ENCODE measurements around the gene HES7.
A peak's percentile ranks its signal among the peaks of the same experiment; 100 is the strongest.

HES7 gene

GRCh38 chr17:8155231-8155995 lies 31.5 kb upstream of the HES7 start:
- no peak for DNase-seq (ENCODE audit: low read depth in 2 of 2)

GRCh38 chr17:8154608-8155155 lies 30.8 kb upstream of the HES7 start:
- no peak for DNase-seq (ENCODE audit: low read depth in 2 of 2)

- peak; percentile 73 to 76 for DNase-seq (ENCODE audit: low read depth in 2 of 2)
Observed at GRCh38 chr17:8153957-8154607, 30.2 kb upstream of the HES7 start.

- peak; percentile 28 to 49 for DNase-seq (ENCODE audit: low read depth in 2 of 2)
Observed at GRCh38 chr17:8153525-8153956, 29.6 kb upstream of the HES7 start.

- DNase-seq (ENCODE audit: low read depth in 2 of 2): no peak
Observed at GRCh38 chr17:8153031-8153451, 29.1 kb upstream of the HES7 start.

GRCh38 chr17:8152112-8152775 lies 28.3 kb upstream of the HES7 start, which contains the start of gene PER1:
Gene PER1 (minus strand): TSS chr17:8152404. CDS start chr17:8150706, 1,698 bp downstream.
- peak; percentile 72 to 87 for DNase-seq (ENCODE audit: low read depth in 2 of 2)

- no peak for DNase-seq (ENCODE audit: low read depth in 2 of 2)
Observed at GRCh38 chr17:8151641-8152111, 27.8 kb upstream of the HES7 start.

- DNase-seq (ENCODE audit: low read depth in 2 of 2): peak; percentile 79 to 85
Observed at GRCh38 chr17:8151120-8151640, 27.3 kb upstream of the HES7 start.

- DNase-seq (ENCODE audit: low read depth in 2 of 2): no peak
Observed at GRCh38 chr17:8150194-8151119, 26.6 kb upstream of the HES7 start.

GRCh38 chr17:8149419-8150193 lies 25.7 kb upstream of the HES7 start:
- DNase-seq (ENCODE audit: low read depth in 2 of 2): no peak

GRCh38 chr17:8148560-8148959 lies 24.7 kb upstream of the HES7 start:
- DNase-seq (ENCODE audit: low read depth in 2 of 2): no peak

- DNase-seq (ENCODE audit: low read depth in 2 of 2): no peak
Observed at GRCh38 chr17:8147805-8148404, 24.0 kb upstream of the HES7 start.

- no peak for DNase-seq (ENCODE audit: low read depth in 2 of 2)
Observed at GRCh38 chr17:8147141-8147804, 23.4 kb upstream of the HES7 start.

- DNase-seq (ENCODE audit: low read depth in 2 of 2): no peak
Observed at GRCh38 chr17:8146381-8147140, 22.7 kb upstream of the HES7 start.

- DNase-seq (ENCODE audit: low read depth in 2 of 2): no peak
Observed at GRCh38 chr17:8145811-8146210, 21.9 kb upstream of the HES7 start.

- no peak for DNase-seq (ENCODE audit: low read depth in 2 of 2)
Observed at GRCh38 chr17:8144401-8145231, 20.7 kb upstream of the HES7 start.

All from stimulated activated CD4-positive, alpha-beta T cell treated with anti-CD3 and anti-CD28 coated beads, Interleukin-1b, Interleukin-23, amount 100 ng/mL, for 4 hours (primary cell).